Measurements from ENCODE around the gene COL4A5. TPM values are rescaled to one million over a fixed set of nuclear protein-coding genes. Genes with fewer than 3 reads are reported as not detected.

The COL4A5 gene
- total RNA-seq, 1 donor from 2014 or later = not detected

- Mint-ChIP-seq H3K4me1 (no peaks in the 10 kb centered on the region), H3K4me3 (no peak overlapping the region), H3K27ac (no peak overlapping the region), H3K36me3 (ENCODE audit: low read depth) (no peaks in the 10 kb centered on the region), H3K9me3 (no peaks in the 10 kb centered on the region), H3K27me3 (no peaks in the 10 kb centered on the region)
- no peak for TF ChIP-seq CTCF (IDR thresholded peaks at IDR 0.05)
- intact Hi-C loops (cut with micrococcal nuclease) = no loop called here
- DNase-seq = no peak
- ATAC-seq (ENCODE audit: low read depth) = no peak
- CTCF ChIA-PET = no interaction called here
- POLR2A ChIA-PET = no interaction called here
Observed at GRCh38 chrX:108702530-108702929, 262.9 kb downstream of the COL4A5 start.

GRCh38 chrX:108704839-108705238 lies 265.2 kb downstream of the COL4A5 start:
- ATAC-seq (ENCODE audit: low read depth) (no peak), DNase-seq (no peak)
- ChIA-PET CTCF (no interaction called here), POLR2A (no interaction called here)
- no peak overlapping the region for H3K27ac Mint-ChIP-seq
- H3K27me3 Mint-ChIP-seq = no peaks in the 10 kb centered on the region
- no peaks in the 10 kb centered on the region for H3K9me3 Mint-ChIP-seq
- no peak overlapping the region for H3K4me3 Mint-ChIP-seq
- no peak for TF ChIP-seq CTCF (IDR thresholded peaks at IDR 0.05)
- no peaks in the 10 kb centered on the region for H3K36me3 Mint-ChIP-seq (ENCODE audit: low read depth)
- H3K4me1 Mint-ChIP-seq = no peaks in the 10 kb centered on the region
- intact Hi-C loops (cut with micrococcal nuclease) = no loop called here

- Mint-ChIP-seq H3K4me3 (no peak overlapping the region), H3K9me3 (peaks cover 10% of the 10 kb centered on the region), H3K36me3 (ENCODE audit: low read depth) (no peaks in the 10 kb centered on the region), H3K27me3 (no peaks in the 10 kb centered on the region), H3K4me1 (no peaks in the 10 kb centered on the region), H3K27ac (no peak overlapping the region)
- CTCF ChIA-PET = no interaction called here
- TF ChIP-seq CTCF (IDR thresholded peaks at IDR 0.05) = no peak
- ATAC-seq (ENCODE audit: low read depth) (no peak), DNase-seq (no peak)
- intact Hi-C loops (cut with micrococcal nuclease) = no loop called here
- POLR2A ChIA-PET = no interaction called here
Observed at GRCh38 chrX:108712886-108713285, 273.2 kb downstream of the COL4A5 start.

- CTCF ChIA-PET = no interaction called here
- DNase-seq (no peak), ATAC-seq (ENCODE audit: low read depth) (no peak)
- Mint-ChIP-seq H3K4me1 (no peaks in the 10 kb centered on the region), H3K9me3 (no peaks in the 10 kb centered on the region), H3K4me3 (no peak overlapping the region), H3K27me3 (no peaks in the 10 kb centered on the region), H3K27ac (no peak overlapping the region), H3K36me3 (ENCODE audit: low read depth) (no peaks in the 10 kb centered on the region)
- POLR2A ChIA-PET = no interaction called here
- no peak for TF ChIP-seq CTCF (IDR thresholded peaks at IDR 0.05)
- intact Hi-C loops (cut with micrococcal nuclease) = no loop called here
Observed at GRCh38 chrX:108722561-108722960, 282.9 kb downstream of the COL4A5 start.

GRCh38 chrX:108726748-108727147 lies 287.1 kb downstream of the COL4A5 start:
- no peak overlapping the region for H3K27ac Mint-ChIP-seq
- ATAC-seq (ENCODE audit: low read depth) (no peak), DNase-seq (no peak)
- peaks cover 3% of the 10 kb centered on the region for H3K27me3 Mint-ChIP-seq
- POLR2A ChIA-PET = no interaction called here
- intact Hi-C loops (cut with micrococcal nuclease) = no loop called here
- no peaks in the 10 kb centered on the region for H3K4me1 Mint-ChIP-seq
- no peak overlapping the region for H3K4me3 Mint-ChIP-seq
- CTCF ChIA-PET = no interaction called here
- H3K36me3 Mint-ChIP-seq (ENCODE audit: low read depth) = no peaks in the 10 kb centered on the region
- no peak for TF ChIP-seq CTCF (IDR thresholded peaks at IDR 0.05)
- H3K9me3 Mint-ChIP-seq = no peaks in the 10 kb centered on the region
